ES-I3 (cell line): ENCODE data around the gene CRYBA2.

Experiments
- H3K36me3 ChIP-seq: 2 replicates; pipeline ENCODE4 v1.6.1; 2013; ENCODE audit warnings: mild to moderate bottlenecking, low read length, control low read depth, moderate library complexity; ENCODE audit not compliant: insufficient read depth
- H3K4me1 ChIP-seq: 2 replicates; pipeline ENCODE4 v1.6.1; 2013; ENCODE audit warnings: mild to moderate bottlenecking, control low read depth, low read length; ENCODE audit not compliant: insufficient read depth
- H3K9ac ChIP-seq: 2 replicates; pipeline ENCODE4 v1.6.1; 2013; ENCODE audit warnings: low read depth, mild to moderate bottlenecking, low read length, moderate library complexity
- H3K9me3 ChIP-seq: 2 replicates; pipeline ENCODE4 v1.6.1; 2013; ENCODE audit warnings: mild to moderate bottlenecking, low read length, moderate library complexity; ENCODE audit not compliant: control insufficient read depth, insufficient read depth

The CRYBA2 gene

GRCh38 chr2:219017201-219017931 is 24.1 kb upstream of the CRYBA2 start:
- Histone ChIP-seq H3K9me3 (no peaks in the 10 kb centered on the region), H3K9ac (no peak overlapping the region), H3K36me3 (no peaks in the 10 kb centered on the region), H3K4me1 (no peaks in the 10 kb centered on the region)

GRCh38 chr2:219016721-219017120 is 23.5 kb upstream of the CRYBA2 start:
- Histone ChIP-seq H3K36me3 (no peaks in the 10 kb centered on the region), H3K9me3 (no peaks in the 10 kb centered on the region), H3K4me1 (no peaks in the 10 kb centered on the region), H3K9ac (no peak overlapping the region)

DNA sequence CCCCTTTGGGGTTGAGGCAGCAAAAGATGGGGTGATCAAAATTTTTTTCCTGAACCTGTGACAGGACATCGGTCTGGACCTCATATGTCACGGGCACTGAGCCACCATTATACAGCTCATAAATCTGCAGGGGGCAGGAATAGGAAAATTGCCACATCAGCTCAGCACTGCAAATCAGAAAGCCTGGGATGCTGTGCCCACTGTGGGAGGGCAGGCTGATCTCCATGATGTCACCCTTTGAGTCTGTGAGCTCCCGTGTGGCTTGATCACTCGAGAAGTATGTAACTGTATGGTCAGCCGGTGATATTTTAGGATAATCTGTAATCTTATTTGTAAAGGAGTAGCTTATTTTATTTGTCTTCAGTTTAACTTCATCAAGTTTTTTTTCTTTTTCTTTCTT is 17.7 kb upstream of the CRYBA2 start:
- no peaks in the 10 kb centered on the region for H3K36me3 ChIP-seq
- H3K9me3 ChIP-seq = no peaks in the 10 kb centered on the region
- H3K9ac ChIP-seq = no peak overlapping the region
- no peaks in the 10 kb centered on the region for H3K4me1 ChIP-seq

- H3K9me3 ChIP-seq = no peaks in the 10 kb centered on the region
- H3K4me1 ChIP-seq = no peaks in the 10 kb centered on the region
- H3K36me3 ChIP-seq = no peaks in the 10 kb centered on the region
- no peak overlapping the region for H3K9ac ChIP-seq
Measured at GRCh38 chr2:219010162-219010756, 17.0 kb upstream of the CRYBA2 start.

- Histone ChIP-seq H3K4me1 (no peaks in the 10 kb centered on the region), H3K36me3 (no peaks in the 10 kb centered on the region), H3K9me3 (no peaks in the 10 kb centered on the region)
Measured at GRCh38 chr2:219009294-219009693, 16.1 kb upstream of the CRYBA2 start.

DNA sequence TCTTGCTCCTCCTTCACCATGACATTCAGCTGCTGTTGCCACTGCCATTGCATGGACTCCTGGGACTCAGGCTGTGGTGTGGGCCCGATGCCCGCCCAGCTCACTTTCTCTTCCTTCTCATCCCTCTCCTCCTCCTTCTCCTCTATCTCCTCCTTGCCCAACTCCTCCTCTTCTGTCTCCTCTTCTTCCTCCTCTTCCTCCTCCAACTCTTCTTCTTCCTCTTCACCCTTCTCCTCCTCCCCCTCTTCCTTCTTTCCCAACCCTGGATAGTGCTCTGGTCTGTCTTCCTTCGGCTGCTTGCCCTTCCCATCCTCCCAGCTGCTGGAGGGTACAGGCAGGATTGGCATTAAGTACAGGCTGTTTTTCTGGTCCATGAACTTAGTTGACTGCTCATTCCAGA is 10.8 kb upstream of the CRYBA2 start:
- H3K9ac ChIP-seq = no peak overlapping the region
- peaks cover 16% of the 10 kb centered on the region; the same call in 1 of the 2 replicates for H3K4me1 ChIP-seq
- H3K36me3 ChIP-seq = no peaks in the 10 kb centered on the region
- no peaks in the 10 kb centered on the region for H3K9me3 ChIP-seq

More at GRCh38 chr2:219009294-219009693, 16.1 kb upstream of the CRYBA2 start:
- H3K9ac ChIP-seq = no peak overlapping the region

DNA sequence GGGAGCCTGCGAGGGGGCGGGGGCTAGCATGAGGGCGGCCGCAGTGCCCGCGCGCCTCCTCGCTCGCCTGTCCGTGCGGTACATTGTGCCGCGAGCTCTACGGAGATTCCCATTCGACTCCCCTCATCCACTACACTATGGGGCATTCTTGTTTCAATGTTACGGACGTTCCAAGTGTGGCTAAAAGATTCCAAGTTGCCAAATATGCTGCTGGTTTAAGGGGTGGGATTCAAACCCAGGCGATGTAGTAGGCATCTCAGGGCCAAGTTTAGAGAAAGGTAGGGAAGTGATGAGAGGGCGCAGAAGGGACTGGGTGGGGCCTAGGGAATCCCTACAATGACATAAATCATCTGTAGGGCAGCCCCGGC is 10.0 kb upstream of the CRYBA2 start:
- no peaks in the 10 kb centered on the region for H3K36me3 ChIP-seq
- H3K4me1 ChIP-seq = peaks cover 16% of the 10 kb centered on the region; the same call in 1 of the 2 replicates
- no peak overlapping the region for H3K9ac ChIP-seq
- no peaks in the 10 kb centered on the region for H3K9me3 ChIP-seq

GRCh38 chr2:219002395-219003266 is 9.4 kb upstream of the CRYBA2 start:
- no peaks in the 10 kb centered on the region for H3K36me3 ChIP-seq
- peaks cover 16% of the 10 kb centered on the region; the same call in 1 of the 2 replicates for H3K4me1 ChIP-seq
- H3K9ac ChIP-seq = peak overlapping the region; percentile 58; the same call in 1 of the 2 replicates
- no peaks in the 10 kb centered on the region for H3K9me3 ChIP-seq

DNA sequence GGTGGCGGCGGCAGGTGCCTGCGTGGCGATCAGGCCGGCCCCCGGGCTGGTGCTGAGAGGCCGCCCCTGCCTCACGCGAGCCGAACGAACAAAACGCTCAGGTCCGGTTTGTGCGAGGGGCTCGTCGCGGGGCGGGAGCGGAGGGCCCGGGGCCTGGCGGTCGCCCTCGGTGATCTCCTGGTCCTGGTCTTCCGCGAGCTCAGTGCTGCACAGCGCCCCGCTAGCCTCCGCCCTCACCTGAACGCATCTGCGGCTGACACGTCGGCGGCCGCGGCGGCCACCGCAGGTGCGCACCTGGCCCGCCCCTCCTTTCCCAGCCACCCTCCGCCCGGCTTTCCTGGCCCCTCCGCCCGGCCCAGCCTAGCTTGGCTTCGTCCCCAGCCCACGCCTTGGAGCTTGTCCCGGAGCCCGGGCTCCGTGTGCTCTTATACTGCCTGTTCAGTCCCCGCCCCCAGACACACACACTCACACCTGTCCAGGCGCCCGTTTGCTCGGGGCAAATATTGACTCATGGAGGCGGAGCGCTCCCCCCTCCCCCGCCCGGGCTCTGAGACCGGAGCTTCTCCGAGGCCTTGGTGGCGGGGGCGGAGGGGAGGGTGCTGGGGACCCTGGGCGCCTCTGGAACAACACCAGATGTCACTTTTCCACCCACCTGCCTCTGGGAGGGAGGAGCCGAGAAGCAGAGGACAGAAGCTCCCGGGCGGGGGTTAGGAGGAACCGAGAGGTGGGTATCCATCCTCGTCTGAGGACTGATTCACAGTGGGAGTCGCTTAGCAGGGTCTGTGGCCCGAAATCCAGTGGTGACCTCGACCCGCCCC is 8.6 kb upstream of the CRYBA2 start:
- Histone ChIP-seq H3K9ac (peak overlapping the region; percentile 33; the same call in 1 of the 2 replicates), H3K9me3 (no peaks in the 10 kb centered on the region), H3K36me3 (no peaks in the 10 kb centered on the region), H3K4me1 (peaks cover 16% of the 10 kb centered on the region; the same call in 1 of the 2 replicates)

DNA sequence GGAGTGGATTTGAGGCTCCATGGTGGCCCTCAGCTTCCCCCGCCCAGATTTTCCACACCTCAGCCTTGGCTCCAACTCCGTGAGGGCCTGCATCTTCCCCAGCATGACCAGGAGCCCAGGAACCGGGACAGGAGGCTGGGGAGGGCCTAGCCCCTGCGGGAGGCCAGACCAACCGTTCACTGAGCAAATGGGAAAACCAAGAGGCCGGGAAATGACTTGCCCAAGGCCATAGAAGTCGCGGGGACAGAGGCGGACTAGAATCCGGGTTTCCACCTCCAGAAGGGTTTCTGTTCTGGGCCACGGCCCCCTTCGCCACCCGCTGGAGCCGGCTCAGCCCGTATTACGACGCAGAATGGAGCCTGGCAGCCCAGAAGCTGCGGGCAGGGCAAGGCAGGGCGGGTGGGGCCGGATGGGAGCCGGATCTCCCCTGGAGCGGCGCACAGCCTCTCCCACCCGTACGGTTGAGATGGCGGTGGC is 7.9 kb upstream of the CRYBA2 start:
- Histone ChIP-seq H3K36me3 (no peaks in the 10 kb centered on the region), H3K4me1 (peaks cover 16% of the 10 kb centered on the region; the same call in 1 of the 2 replicates), H3K9ac (no peak overlapping the region), H3K9me3 (no peaks in the 10 kb centered on the region)

DNA sequence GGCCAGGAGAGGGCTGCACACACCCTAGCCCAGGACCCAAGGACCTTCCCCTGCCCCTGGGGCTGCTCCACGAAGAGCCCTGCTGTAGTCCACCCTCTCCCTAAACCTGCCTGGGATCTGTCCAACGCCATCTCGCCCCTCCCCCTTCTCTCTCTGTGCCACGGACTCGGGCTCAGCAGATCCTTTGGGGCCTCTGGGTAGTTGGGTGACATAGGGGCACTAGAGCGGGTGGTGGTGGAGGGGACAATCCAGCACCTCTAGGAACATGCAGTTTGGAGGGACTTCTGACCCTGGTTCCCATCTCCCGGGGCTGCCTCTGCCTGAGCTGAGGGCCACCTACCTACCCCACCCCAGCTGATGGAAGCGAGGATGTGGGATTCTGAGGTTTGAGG is 7.3 kb upstream of the CRYBA2 start:
- H3K9me3 ChIP-seq = no peaks in the 10 kb centered on the region
- peaks cover 16% of the 10 kb centered on the region; the same call in 1 of the 2 replicates for H3K4me1 ChIP-seq
- no peaks in the 10 kb centered on the region for H3K36me3 ChIP-seq
- no peak overlapping the region for H3K9ac ChIP-seq

GRCh38 chr2:218999881-219000568 is 6.8 kb upstream of the CRYBA2 start:
- no peak overlapping the region for H3K9ac ChIP-seq
- no peaks in the 10 kb centered on the region for H3K9me3 ChIP-seq
- no peaks in the 10 kb centered on the region for H3K36me3 ChIP-seq
- H3K4me1 ChIP-seq = peaks cover 16% of the 10 kb centered on the region; the same call in 1 of the 2 replicates
